Stimulated activated CD4-positive, alpha-beta T cell treated with anti-CD3 and anti-CD28 coated beads, Interleukin-1b, Interleukin-23, amount 100 ng/mL, for 24 hours (primary cell): ENCODE measurements around the gene TANGO2.

Experiments
- DNase-seq, 4 experiments: peaks; one replicate each; pipeline ENCODE4 v3.0.0-alpha.2; 2020; ENCODE audit warnings: low read depth in 4 of 4, low spot score in 1 of 4

TANGO2 gene

GRCh38 chr22:19982991-19983578 lies 37.8 kb upstream of the TANGO2 start:
- no peak for DNase-seq

GRCh38 chr22:19983741-19984140 lies 37.2 kb upstream of the TANGO2 start:
- no peak for DNase-seq

- no peak for DNase-seq
These were observed 36.6 kb upstream of the TANGO2 start for GRCh38 chr22:19984201-19984753.

- DNase-seq: no peak
These were observed 35.8 kb upstream of the TANGO2 start for GRCh38 chr22:19984851-19985811.

- no peak for DNase-seq
These were observed 34.9 kb upstream of the TANGO2 start for GRCh38 chr22:19986011-19986409.

- peak; percentile 36 to 54 (median 38) for DNase-seq
These were observed 34.2 kb upstream of the TANGO2 start for GRCh38 chr22:19986410-19987341.

- DNase-seq: no peak
These were observed 33.3 kb upstream of the TANGO2 start for GRCh38 chr22:19987394-19988306.

DNA sequence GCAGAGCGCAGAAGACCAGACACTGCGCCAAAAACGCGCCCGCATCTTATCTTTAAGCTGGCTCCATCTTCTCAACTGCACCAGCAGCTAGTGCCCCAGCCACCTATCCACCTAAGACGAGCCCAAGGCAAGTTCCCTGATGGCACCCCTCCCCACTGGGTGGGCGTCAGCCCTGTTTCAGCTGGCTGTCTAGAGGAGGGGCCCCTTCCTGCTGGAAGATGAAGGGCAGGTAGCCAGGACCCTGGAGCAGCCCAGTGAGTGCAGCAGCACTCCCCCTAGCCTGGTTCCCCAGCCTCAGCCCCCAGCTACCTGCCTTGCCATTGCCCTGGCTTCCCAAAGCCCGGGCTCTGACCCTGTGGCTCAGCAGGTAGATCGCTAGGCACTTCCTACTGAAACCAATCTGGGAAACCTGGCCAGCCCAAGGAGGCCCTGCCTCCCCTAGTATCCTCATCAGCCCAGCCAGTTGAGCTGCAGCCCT lies 32.5 kb upstream of the TANGO2 start:
- no peak for DNase-seq

DNA sequence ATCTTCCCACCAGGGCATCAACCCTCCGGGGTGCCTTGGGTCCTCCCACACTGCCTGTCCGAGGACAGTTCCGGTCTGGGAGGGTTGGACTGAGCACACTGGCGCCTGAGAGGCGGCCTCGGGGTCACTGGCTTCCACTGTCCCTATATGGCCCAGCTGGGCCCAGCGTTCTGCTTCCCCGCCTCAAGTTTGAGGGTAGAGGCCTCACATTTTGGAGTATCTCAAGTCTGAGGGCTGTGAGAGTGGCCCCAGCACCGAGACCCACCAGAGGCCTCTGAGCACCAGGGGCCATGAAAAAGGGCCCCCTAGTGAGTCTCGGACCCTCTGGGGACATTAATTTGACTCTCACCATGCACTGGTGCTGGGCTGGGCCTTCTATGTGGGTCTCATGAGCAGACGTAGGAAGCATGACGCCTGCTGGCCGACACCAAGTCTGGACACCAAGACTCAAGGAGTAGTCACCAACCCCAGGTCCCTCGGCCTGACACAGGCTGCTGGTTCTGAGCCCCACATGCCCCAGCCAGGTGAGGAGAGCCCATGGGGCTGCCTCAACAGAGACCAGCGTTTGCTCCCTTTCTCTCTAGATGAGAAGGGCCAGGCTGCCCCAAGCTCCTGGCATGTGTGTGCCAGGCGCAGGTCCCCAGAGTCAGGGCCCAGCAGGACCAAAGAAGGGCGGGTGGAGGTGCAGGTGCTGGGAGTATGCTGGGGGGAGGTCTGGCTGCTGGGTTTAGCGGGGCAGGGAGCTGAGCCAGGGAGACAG lies 31.8 kb upstream of the TANGO2 start:
- DNase-seq: no peak

- no peak for DNase-seq
These were observed 31.2 kb upstream of the TANGO2 start for GRCh38 chr22:19989725-19990067.

GRCh38 chr22:19990188-19990587 lies 30.7 kb upstream of the TANGO2 start:
- DNase-seq: no peak

GRCh38 chr22:19990609-19991394 lies 30.1 kb upstream of the TANGO2 start:
- DNase-seq: no peak

DNA sequence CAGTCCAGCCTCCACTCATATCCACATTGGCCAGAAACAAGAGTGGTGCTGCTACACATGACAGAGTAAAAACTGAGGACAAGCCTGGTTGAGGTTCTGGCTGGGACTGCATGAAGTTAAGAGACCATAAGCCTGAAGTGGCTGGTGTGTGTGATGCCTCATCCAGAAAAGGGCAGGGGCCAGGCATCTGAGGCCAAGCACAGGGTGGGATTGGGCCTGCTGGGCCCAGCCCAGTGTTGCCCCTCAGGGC lies 29.6 kb upstream of the TANGO2 start:
- DNase-seq: no peak

DNA sequence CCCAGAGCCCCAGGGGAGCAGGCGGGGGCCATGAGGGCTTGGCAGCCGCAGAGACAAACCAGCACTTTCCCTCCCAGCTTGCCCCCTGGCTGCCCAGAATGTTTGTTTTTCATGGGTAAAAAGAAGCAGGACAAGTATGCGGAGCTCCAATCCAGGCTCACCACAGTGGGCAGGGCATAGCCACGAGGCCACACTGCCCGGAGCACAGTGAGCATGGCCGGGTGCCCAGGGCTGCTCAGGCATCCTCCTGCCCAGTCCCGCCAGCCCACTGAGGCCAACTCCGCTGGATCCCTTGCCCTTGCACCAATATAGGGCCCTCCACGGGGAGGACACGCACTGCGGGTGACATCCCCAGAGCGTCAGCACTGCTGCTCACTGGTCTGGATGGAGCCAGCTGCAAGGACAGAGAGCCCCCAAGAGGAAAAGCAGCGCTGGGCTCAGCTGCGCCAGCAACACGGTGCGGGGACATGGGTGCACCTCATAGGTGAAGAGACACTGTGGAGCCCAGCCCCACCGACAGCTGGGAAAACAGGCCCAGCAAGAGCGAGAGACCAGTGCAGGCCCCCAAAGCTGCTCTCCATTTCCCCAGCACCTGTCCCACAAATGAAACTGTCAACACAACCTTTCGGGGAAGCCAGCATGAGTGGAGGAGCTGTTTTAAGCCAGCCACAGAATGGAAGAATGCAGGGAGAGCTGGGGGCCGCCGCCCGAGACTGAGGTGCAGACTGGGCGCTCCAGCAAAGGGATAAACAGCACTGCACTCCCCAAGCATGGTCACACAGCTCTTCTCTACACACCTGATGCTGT lies 29.1 kb upstream of the TANGO2 start:
- DNase-seq: no peak

- no peak for DNase-seq
These were observed 28.4 kb upstream of the TANGO2 start for GRCh38 chr22:19992481-19992911.

DNA sequence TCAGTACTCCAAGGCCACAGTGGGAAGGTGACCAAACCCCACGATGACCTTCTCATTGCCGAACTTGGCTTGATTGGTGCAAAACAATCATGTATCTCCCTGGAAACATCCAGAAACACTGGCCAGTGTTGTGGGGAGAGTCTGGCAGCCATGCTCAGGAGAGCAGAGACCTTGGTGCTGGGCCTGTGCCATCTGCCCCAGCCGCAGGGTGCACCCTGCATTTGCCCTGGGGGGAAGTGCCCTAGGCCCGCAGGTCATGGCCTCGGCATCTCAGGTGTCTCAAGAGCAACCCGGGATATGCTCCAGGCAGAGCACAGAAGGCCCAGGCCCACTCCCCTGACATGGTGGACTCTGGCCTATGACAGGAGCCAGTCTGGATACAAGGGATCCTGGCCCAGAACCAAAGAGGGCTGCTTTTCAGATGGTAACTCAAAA lies 28.0 kb upstream of the TANGO2 start:
- DNase-seq: no peak

- DNase-seq: no peak
These were observed 27.0 kb upstream of the TANGO2 start for GRCh38 chr22:19993926-19994325.
